ENCODE measurements around the gene CTDNEP1.

GRCh38 chr17:7228920-7229319 lies 22.6 kb downstream of the CTDNEP1 start:
- TF ChIP-seq CTCF (IDR thresholded peaks at IDR 0.05; ENCODE audit: insufficient read depth, low read length, poor library complexity, severe bottlenecking) (no peak), EZH2phosphoT487 (conservative IDR thresholded peaks at IDR 0.05; ENCODE audit: low read length) (no peak)
